Measurements from ENCODE around the gene CD6. TPM values are rescaled to one million over a fixed set of nuclear protein-coding genes. Genes with fewer than 3 reads are reported as not detected.
A peak's percentile ranks its signal among the peaks of the same experiment; 100 is the strongest.

CD6 gene
- total and polyA plus RNA-seq, 10 of the 15 experiments (the other 5 are each of a cell fraction or from before 2014, with no cell fraction given) = 0.37 to 17.6 (median 6.2) TPM

DNA sequence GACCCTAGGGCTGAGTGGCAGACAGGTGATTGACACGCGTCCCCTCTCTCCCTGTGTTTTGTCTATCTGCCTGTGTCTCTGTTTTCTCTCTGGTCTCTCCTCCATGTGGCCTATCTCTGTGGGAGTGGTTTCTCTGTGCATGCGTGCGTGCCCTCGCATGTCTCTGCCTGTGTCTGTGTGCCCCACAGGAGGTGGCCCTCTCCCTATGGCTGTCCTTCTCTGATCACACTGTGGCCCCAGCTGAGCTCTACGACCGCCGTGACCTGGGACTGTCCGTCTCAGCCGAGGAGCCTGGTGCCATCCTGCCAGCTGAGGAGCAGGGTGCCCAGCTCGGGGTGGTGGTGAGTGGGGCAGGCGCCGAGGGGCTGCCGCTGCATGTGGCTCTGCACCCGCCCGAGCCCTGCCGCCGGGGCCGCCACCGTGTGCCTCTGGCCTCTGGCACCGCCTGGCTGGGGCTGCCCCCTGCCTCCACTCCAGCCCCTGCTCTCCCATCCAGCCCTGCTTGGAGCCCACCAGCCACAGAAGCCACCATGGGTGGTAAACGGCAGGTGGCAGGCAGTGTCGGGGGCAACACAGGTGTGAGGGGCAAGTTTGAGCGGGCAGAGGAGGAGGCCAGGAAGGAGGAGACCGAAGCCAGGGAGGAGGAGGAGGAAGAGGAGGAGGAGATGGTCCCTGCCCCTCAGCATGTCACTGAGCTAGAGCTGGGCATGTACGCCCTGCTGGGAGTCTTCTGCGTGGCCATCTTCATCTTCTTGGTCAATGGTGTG, 35.6 kb upstream of the CD6 start (continued):
- TF ChIP-seq POLR2A (IDR thresholded peaks at IDR 0.05; ENCODE audit: low read depth, low read length) (peak; percentile 86), E2F8 (IDR thresholded peaks at IDR 0.05; ENCODE audit: low read depth, partially characterized antibody) (no peak), FOXK2 (IDR thresholded peaks at IDR 0.05) (no peak), TCF7 (IDR thresholded peaks at IDR 0.05; ENCODE audit: borderline replicate concordance) (no peak), BRCA1 (IDR thresholded peaks at IDR 0.05; ENCODE audit: low read depth, low read length) (no peak), ATF3 (IDR thresholded peaks at IDR 0.05; ENCODE audit: borderline replicate concordance, extremely low read depth, low read depth, low read length) (no peak), FOXM1 (IDR thresholded peaks at IDR 0.05; ENCODE audit: low read depth, low read length) (no peak), TCF12 (IDR thresholded peaks at IDR 0.05; ENCODE audit: low read depth, low read length) (no peak), RB1 (IDR thresholded peaks at IDR 0.05; ENCODE audit: borderline replicate concordance) (no peak), RFX5 (IDR thresholded peaks at IDR 0.05; ENCODE audit: low read depth, low read length) (no peak), NFXL1 (IDR thresholded peaks at IDR 0.05; ENCODE audit: borderline replicate concordance) (no peak), CHD2 (IDR thresholded peaks at IDR 0.05; ENCODE audit: borderline replicate concordance, low read depth, low read length) (no peak), PAX8 (IDR thresholded peaks at IDR 0.05) (no peak), ASH2L (IDR thresholded peaks at IDR 0.05; ENCODE audit: borderline replicate concordance, low read depth) (no peak), ZZZ3 (IDR thresholded peaks at IDR 0.05; ENCODE audit: control insufficient read depth, insufficient read length, low read depth) (no peak)
- TF ChIP-seq, protein P1, sequence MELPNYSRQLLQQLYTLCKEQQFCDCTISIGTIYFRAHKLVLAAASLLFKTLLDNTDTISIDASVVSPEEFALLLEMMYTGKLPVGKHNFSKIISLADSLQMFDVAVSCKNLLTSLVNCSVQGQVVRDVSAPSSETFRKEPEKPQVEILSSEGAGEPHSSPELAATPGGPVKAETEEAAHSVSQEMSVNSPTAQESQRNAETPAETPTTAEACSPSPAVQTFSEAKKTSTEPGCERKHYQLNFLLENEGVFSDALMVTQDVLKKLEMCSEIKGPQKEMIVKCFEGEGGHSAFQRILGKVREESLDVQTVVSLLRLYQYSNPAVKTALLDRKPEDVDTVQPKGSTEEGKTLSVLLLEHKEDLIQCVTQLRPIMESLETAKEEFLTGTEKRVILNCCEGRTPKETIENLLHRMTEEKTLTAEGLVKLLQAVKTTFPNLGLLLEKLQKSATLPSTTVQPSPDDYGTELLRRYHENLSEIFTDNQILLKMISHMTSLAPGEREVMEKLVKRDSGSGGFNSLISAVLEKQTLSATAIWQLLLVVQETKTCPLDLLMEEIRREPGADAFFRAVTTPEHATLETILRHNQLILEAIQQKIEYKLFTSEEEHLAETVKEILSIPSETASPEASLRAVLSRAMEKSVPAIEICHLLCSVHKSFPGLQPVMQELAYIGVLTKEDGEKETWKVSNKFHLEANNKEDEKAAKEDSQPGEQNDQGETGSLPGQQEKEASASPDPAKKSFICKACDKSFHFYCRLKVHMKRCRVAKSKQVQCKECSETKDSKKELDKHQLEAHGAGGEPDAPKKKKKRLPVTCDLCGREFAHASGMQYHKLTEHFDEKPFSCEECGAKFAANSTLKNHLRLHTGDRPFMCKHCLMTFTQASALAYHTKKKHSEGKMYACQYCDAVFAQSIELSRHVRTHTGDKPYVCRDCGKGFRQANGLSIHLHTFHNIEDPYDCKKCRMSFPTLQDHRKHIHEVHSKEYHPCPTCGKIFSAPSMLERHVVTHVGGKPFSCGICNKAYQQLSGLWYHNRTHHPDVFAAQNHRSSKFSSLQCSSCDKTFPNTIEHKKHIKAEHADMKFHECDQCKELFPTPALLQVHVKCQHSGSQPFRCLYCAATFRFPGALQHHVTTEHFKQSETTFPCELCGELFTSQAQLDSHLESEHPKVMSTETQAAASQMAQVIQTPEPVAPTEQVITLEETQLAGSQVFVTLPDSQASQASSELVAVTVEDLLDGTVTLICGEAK (IDR thresholded peaks at IDR 0.05; ENCODE audit: borderline replicate concordance) = no peak
- TF ChIP-seq, protein P2, sequence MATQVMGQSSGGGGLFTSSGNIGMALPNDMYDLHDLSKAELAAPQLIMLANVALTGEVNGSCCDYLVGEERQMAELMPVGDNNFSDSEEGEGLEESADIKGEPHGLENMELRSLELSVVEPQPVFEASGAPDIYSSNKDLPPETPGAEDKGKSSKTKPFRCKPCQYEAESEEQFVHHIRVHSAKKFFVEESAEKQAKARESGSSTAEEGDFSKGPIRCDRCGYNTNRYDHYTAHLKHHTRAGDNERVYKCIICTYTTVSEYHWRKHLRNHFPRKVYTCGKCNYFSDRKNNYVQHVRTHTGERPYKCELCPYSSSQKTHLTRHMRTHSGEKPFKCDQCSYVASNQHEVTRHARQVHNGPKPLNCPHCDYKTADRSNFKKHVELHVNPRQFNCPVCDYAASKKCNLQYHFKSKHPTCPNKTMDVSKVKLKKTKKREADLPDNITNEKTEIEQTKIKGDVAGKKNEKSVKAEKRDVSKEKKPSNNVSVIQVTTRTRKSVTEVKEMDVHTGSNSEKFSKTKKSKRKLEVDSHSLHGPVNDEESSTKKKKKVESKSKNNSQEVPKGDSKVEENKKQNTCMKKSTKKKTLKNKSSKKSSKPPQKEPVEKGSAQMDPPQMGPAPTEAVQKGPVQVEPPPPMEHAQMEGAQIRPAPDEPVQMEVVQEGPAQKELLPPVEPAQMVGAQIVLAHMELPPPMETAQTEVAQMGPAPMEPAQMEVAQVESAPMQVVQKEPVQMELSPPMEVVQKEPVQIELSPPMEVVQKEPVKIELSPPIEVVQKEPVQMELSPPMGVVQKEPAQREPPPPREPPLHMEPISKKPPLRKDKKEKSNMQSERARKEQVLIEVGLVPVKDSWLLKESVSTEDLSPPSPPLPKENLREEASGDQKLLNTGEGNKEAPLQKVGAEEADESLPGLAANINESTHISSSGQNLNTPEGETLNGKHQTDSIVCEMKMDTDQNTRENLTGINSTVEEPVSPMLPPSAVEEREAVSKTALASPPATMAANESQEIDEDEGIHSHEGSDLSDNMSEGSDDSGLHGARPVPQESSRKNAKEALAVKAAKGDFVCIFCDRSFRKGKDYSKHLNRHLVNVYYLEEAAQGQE (IDR thresholded peaks at IDR 0.05; ENCODE audit: low read depth, low read length) = no peak
- TF ChIP-seq, protein P3, sequence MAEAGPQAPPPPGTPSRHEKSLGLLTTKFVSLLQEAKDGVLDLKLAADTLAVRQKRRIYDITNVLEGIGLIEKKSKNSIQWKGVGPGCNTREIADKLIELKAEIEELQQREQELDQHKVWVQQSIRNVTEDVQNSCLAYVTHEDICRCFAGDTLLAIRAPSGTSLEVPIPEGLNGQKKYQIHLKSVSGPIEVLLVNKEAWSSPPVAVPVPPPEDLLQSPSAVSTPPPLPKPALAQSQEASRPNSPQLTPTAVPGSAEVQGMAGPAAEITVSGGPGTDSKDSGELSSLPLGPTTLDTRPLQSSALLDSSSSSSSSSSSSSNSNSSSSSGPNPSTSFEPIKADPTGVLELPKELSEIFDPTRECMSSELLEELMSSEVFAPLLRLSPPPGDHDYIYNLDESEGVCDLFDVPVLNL (IDR thresholded peaks at IDR 0.05; ENCODE audit: low read depth, low read length) = no peak
